GM10847 (cell line): ENCODE data around the gene SLFN14.

Experiments
- POLR2A ChIP-seq: IDR thresholded peaks from 2 replicates; pipeline ENCODE4 v1.6.1; 2011; ENCODE audit not compliant: insufficient read length; ENCODE audit errors: extremely low read depth

The SLFN14 gene

DNA sequence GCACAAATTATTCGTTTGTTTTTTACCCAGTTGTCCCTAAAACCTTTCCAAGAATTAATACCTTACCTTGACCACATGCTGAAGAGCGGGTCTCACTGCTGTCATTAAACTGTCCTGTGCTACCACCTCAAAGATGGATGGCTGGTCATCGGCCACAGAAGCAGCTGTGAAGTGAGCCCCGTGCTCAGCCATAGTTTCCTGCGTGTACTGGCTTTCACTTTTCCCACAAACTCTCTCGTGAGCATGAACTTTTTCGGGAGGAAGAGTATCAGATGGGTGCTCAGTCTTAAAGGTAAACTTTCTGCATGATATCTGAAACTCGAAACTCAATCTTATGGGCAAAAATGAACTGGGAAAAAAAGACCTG, 17.2 kb upstream of the SLFN14 start:
- no peak for TF ChIP-seq POLR2A

DNA sequence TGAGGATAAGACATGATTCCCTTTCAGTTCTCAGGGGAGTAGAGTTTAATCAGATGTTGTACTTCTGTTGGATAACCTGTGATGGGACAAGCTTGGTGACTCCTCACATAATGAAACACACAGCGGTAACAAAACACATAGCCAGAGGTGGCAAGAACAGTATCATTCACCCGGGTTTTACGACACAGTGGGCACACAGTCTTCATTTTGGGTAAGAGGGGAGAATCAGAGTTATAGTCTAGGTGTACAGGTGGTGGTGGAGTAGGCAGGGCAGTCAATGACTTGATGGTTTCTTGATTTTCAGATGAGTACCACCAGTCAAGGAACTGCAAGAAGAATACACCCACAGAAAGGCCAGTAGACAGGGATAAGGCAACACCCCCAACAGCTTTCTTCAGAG, 15.1 kb upstream of the SLFN14 start:
- no peak for TF ChIP-seq POLR2A

DNA sequence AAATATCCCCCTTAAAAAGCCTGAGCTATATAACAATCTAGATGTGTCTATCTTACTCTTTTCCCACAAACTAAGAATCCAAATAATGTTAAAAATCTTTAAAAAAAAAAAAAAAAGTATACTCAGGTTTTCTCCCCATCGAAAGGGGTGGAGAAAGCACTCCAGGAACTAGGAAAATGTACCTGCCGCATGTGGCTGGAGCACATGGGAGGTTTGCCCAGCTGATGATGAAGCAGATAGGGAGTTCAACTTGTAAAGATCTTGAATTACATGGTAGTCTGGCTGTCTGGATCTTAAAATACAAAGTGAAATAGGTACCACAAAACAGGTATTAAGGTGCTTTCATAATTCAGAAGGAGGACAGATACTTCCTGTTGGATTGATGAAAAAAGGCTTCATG, 8.8 kb upstream of the SLFN14 start:
- no peak for TF ChIP-seq POLR2A

DNA sequence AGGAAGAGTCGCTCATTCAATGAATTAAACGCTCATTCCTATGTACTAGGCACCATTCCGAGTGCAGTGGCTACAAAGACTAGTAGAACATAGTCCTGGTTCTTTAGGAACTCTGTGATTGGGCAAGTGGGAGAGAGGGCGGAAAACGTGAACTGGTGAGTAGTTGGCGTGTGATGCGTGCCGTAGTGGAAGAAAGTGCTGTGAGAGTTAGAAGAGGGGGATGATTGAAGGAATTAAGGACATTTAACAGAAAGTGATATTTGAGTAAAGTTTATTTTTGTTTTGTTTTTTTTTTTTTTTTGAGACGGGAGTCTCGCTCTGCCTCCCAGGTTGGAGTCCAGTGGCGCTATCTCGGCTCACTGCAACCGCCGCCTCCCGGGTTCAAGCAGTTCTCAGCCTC, 7.9 kb upstream of the SLFN14 start:
- no peak for TF ChIP-seq POLR2A

DNA sequence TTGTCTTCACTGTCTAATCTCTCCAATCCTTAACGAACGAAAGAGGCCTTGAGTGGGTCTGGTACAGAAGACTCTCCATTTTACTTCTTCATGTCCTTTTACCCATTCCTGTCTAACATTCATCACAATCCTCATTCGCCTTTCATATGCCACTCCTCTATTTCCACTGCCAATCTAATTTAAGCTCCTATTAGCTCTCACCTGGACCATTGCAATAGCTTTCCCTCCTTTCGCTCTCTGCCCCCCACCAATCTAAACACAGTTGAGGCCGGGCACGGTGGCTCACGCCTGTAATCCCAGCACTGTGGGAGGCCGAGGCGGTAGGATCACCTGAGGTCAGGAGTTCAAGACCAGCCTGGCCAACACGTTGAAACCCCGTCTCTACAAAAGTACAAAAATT, 6.3 kb upstream of the SLFN14 start:
- TF ChIP-seq POLR2A = no peak

DNA sequence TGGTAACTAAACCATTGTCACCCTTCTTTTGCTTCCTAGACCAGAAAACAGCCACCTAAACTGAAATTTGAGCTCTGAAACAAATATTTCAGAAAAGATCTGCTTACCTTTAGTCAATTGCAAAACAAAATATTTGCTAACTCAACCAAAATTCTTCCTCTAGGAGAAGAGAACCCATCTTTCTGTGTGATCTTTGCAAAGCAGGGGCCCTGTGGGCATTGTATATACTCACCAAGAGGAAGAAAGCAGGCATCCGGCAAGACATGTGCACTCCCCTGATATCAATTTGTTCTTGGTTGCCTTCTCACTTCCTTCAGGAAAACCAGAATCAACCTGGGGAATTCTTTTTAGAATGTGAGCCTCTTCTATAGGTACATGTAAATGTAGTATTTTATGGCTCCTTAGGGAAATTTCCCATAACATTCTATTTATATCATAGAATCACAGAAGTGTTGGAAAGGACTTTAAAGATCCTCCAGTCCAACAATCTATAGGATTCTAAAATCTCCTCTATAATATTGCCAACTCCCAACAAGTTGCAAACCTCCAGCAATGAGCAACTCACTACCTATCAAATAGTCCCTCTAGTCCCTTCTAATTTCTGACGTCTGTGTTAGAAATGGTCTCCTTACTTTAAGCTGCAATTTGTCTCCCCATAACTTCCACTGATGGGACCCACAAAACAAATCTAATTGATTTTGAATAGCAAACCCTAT, 966 bp downstream of the SLFN14 start:
- no peak for TF ChIP-seq POLR2A

DNA sequence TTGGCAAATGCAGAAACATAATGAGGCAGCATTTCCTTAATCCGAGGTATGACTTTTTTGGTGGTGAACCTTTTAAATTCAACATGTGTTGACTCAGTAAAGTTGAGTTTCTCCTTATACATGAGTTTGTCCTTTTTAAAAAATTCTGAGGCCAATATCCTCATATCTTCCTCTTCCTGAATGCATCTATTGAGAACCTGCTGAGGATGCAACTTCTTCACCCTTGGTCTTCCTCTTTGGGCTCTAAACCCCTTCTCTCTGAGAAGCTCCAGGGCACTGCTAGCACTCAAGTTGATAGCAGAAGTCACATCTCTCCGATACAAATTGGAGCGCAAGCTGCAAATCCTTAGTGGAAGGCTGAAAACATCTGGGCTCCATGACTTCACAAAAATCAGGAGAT, 3.3 kb downstream of the SLFN14 start:
- no peak for TF ChIP-seq POLR2A

DNA sequence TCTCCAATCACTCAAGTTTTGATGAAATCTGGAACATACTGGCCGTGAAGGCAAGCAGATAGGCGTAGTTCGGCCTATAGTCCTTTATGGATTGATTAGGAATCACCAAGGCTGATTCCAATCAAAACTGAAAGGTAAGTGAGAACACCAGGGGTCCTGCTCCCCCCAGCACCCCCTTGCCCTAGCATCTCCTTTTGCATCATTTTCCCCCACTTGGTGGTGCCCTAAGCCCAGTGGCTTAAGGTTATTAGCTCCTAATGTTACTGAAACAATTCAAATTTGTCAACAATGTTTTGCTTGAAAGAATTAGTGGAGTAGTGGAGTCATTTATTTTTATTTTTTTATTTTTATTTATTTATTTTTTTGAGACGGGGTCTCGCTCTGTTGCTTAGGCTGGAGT, 4.9 kb downstream of the SLFN14 start:
- no peak for TF ChIP-seq POLR2A

DNA sequence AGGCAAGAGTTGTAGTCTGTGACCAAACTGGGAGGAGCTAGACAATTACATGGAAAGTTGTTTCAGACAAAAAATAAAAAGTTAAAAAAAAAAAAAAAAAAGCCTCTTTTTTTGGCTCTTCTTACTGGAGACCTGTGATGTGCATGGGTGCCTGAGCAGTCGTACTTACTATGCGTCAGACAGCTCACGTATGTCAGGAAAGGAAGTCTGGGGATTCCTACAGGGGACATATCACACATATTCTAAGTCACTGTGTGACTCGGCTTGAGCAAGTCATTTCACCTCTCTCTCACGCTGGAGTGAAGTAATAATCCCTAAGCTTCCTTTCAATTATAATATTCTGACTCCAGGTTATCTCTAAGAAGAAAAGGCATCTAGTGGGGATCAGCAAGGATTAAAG, 6.0 kb downstream of the SLFN14 start:
- TF ChIP-seq POLR2A = no peak

DNA sequence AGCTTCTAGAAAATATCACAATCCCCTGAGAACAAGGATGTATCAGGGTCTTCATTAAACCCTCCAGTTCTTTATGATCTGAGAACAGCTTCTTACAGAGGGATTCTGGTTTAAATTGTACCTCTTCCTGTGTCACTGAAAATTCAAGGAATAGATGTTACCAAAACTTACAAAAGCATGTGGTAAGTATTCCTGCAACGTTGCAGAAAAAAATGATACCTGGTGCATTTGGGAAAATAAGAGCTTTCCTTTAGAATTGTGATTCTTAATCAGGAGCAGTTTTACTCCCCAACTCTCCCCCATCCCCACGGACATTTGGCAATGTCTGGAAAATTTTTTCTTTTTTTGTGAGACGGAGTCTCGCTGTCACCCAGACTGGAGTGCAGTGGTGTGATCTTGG, 7.3 kb downstream of the SLFN14 start:
- TF ChIP-seq POLR2A = no peak

DNA sequence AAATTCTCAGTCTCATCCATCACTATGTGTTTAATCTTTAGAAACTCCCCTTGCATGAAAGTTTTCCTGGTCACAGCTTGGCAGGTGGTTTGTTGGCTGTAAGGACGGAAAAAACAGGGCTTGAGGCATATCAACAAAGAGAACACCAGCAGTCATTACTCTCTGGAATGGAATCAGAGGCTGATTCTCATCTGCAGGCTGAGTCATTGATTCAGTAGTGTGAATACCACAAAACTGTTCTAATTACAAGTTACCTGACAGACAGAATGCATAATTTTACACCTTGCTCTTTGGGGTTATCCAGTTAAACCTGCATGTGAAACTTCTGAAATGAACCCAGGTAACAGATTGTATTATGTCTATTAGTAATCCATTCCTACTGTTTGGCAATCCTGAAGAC, 11.6 kb downstream of the SLFN14 start:
- no peak for TF ChIP-seq POLR2A

DNA sequence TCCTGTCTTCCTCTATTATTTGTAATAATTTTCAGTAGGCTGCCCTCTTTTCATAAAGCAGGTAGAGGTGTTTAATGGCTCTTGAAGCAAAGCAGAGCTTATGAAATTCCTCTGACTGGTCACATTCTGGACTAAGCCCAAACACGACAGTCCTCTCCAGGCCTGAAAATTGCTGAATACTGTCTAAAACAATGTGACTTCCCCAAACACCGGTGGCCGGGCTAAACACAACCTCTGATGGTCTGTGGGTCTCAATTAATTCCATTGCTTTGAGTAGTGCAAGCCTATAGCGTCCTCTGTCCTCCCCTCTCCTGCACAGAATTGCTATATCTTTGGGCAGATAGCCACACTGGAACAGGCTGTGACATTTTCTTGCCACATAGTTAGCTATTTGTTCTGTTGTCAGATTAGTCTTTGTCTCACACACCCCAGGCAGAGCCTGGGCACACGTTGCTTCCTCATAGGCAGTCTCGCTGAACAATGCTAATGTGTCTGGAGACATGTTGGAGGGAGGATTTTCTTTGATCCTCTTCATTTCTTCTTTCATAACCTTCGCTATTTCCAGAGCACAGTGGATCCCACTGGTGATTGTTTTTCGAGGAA, 12.3 kb downstream of the SLFN14 start:
- TF ChIP-seq POLR2A = no peak

DNA sequence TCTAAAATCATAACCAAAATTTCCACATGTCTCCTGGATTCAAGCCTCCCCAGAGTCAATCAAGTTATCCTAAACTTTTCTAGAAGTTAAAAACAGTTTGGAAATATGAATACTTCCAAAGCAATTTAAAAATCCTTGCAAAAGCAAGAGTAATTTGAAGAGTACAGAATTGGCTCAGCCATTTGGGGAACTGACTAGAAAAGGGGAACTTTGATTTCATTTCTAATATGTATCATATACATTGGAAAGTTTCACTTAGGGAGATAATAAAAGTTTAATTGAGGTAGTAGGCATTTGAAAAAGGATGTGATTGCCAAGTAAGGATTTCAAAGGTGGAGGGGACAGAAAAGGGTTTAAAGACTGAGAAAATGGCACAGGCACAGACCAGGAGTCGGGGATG, 14.1 kb downstream of the SLFN14 start:
- TF ChIP-seq POLR2A = no peak

DNA sequence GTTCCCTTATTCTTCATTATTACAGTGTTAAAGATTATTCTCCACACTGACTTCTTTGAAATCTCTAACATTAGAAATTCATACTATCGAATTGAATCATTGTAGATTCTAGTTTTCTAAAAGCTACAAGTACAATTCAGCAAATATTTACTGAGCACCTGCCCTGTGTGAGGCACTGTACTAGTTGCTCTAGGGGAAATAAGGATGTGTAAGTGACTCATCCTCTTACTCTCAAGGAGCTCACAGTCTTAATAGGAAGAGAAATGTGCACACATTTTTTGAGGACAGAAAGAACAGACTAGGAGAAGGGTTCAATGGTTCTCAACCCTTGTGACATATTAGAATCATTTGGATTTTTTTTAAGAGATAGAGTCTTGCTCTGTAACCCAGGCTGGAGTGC, 15.5 kb downstream of the SLFN14 start:
- no peak for TF ChIP-seq POLR2A

DNA sequence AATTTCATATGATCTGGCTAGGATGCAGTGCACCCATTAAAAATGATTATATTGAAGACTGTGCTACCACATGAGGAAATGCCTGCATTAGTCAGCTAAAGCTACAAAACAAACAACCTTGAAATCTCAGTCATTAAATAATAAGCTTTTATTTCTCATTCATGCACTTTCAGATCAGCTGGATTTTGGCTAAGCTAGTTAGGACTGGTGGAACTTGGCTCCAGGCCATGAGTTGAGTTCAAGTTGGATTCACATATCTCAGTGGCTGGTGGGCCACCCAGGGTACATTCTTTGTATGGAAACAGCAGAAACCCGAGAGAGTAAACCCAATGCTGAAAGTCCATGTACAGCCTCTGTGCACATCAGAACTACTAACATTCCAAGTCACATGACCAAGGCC, 16.8 kb downstream of the SLFN14 start:
- no peak for TF ChIP-seq POLR2A

DNA sequence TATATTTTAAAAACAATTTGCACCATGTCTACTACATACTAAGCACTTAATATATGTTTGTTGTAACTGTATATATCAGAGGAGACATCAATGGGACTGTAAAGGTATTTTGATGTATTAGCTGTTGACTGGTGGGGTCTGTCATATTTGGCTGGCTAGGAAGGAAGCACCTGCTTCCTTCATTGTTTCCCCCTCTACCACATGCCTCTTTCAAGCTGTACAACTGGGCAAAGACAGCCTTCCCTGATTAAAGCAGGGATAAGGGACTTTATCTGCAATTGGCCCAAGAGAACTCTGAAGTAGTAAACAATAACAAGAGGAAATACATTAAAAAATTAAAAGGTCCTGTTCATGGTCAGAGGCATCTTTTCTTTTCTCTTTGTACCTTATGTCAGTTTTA, 17.6 kb downstream of the SLFN14 start:
- no peak for TF ChIP-seq POLR2A

DNA sequence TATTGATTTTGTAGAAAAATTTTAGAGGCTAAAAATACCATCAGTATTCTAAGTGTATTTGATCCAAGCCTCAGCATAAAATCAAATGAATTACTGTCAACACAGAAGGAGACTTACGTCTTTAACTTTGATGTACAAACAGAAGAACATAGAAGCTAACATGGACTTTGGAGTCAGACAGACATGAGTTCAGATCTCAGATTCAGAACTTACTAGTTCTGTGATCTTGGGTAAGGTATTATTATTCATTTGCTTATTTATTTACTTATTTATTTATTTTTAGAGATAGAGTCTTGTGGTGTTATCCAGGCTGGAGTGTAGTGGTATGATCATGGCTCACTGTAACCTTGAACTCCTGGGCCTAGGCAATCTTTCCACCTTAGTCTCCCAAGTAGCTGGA, 19.2 kb downstream of the SLFN14 start:
- no peak for TF ChIP-seq POLR2A
